ENCODE data around the gene CYP17A1. TPM values are rescaled to one million over a fixed set of nuclear protein-coding genes. Genes with fewer than 3 reads are reported as not detected.

CYP17A1 gene
- polyA plus RNA-seq, 2 of the 4 experiments (the other 2 are of a cell fraction): not detected

GRCh38 chr10:102811346-102811745, 25.9 kb downstream of the CYP17A1 start:
- no peak for ATAC-seq
- Histone ChIP-seq H3K4me1 (no peaks in the 10 kb centered on the region), H3K27ac (no peak overlapping the region), H3K4me2 (no peak overlapping the region), H3K4me3 (no peak overlapping the region), H3K9me3 (no peaks in the 10 kb centered on the region)
- ChIA-PET POLR2A (no interaction called here), CTCF (no interaction called here)
- 97% methylated on average over 3 of the region's 3 CpGs for WGBS (ENCODE audit: missing lambda C conversion rate)
- FAIRE-seq: no peak
- TF ChIP-seq HMGXB4 (CRISPR knock-in tag; IDR thresholded peaks at IDR 0.05; ENCODE audit: borderline replicate concordance) (no peak), REST (IDR thresholded peaks at IDR 0.05) (no peak), JUN (IDR thresholded peaks at IDR 0.05) (no peak), MAZ (IDR thresholded peaks at IDR 0.05; ENCODE audit: borderline replicate concordance, low read depth, low read length) (no peak), FOXS1 (CRISPR knock-in tag; IDR thresholded peaks at IDR 0.05) (no peak), PHF8 (IDR thresholded peaks at IDR 0.05; ENCODE audit: borderline replicate concordance, low read depth) (no peak), GATA3 (IDR thresholded peaks at IDR 0.05; ENCODE audit: borderline replicate concordance) (no peak), NR3C1 (IDR thresholded peaks at IDR 0.05) (no peak), KDM5A (IDR thresholded peaks at IDR 0.05) (no peak), HES2 (IDR thresholded peaks at IDR 0.05) (no peak), PBX3 (IDR thresholded peaks at IDR 0.05) (no peak), JUNB (IDR thresholded peaks at IDR 0.05) (no peak), TP53 (CRISPR knock-in tag; IDR thresholded peaks at IDR 0.05) (no peak)
- no peak for DNase-seq (ENCODE audit: low read depth in 1 of 2, low spot score in 1 of 2)

- no peak overlapping the region for H3K4me2 ChIP-seq
- WGBS (ENCODE audit: missing lambda C conversion rate): 82% methylated on average over 4 of the region's 4 CpGs
- ChIA-PET CTCF (interaction anchor here (0.9 kb wide), 1 partner anchor 13 kb away, joined by 3 read pairs; no protein-coding TSS in a partner anchor), POLR2A (no interaction called here)
- no peaks in the 10 kb centered on the region for H3K9me3 ChIP-seq
- ATAC-seq: no peak
- no peak overlapping the region for H3K27ac ChIP-seq
- H3K4me1 ChIP-seq: no peaks in the 10 kb centered on the region
- no peak for FAIRE-seq
- TF ChIP-seq CBX2 (IDR thresholded peaks at IDR 0.05; ENCODE audit: borderline replicate concordance, low read depth) (no peak), MYC (IDR thresholded peaks at IDR 0.05; ENCODE audit: borderline replicate concordance, low read length) (no peak), HDAC2 (IDR thresholded peaks at IDR 0.05) (no peak), RAD21 (conservative IDR thresholded peaks at IDR 0.05 in 1 of 2, IDR thresholded peaks at IDR 0.05 in 1 of 2) (no peak), MAZ (IDR thresholded peaks at IDR 0.05; ENCODE audit: borderline replicate concordance, low read depth, low read length) (no peak), POLR2A (IDR thresholded peaks at IDR 0.05; ENCODE audit: low read length) (no peak), BCL3 (IDR thresholded peaks at IDR 0.05) (no peak), PBX3 (IDR thresholded peaks at IDR 0.05) (no peak), NFE2L2 (conservative IDR thresholded peaks at IDR 0.05; ENCODE audit: low read length) (no peak)
- no peak overlapping the region for H3K4me3 ChIP-seq
- DNase-seq (ENCODE audit: low read depth in 1 of 2, low spot score in 1 of 2): no peak
Measured at GRCh38 chr10:102808380-102808779, 28.8 kb downstream of the CYP17A1 start.
